Vagina (tissue), 2 donors: ENCODE data around the gene TSPAN33. TPM values are rescaled to one million over a fixed set of nuclear protein-coding genes. Genes with fewer than 3 reads are reported as not detected.

Source experiments
- DNase-seq, 2 donors: peaks; one replicate each; pipeline ENCODE4 v3.0.0-alpha.2; 2017; ENCODE audit errors: extremely low spot score in 2 of 2
- H3K27ac ChIP-seq: fragments of 200-600 bp; sonication (generic); one replicate; pipeline ENCODE4 v1.5.1; 2019
- H3K27me3 ChIP-seq: fragments of 200-600 bp; sonication (generic); one replicate; pipeline ENCODE4 v1.5.1; 2019
- H3K36me3 ChIP-seq, 2 donors: fragments of 200-600 bp; sonication (generic); one replicate each; pipeline ENCODE4 v1.5.1; 2017 to 2019
- H3K4me1 ChIP-seq: fragments of 200-600 bp; sonication (generic); one replicate; pipeline ENCODE4 v1.5.1; 2019
- H3K4me3 ChIP-seq, 2 donors: fragments of 200-600 bp; sonication (generic); 1 replicate in 1 of 2; 2 replicates in 1 of 2; pipeline ENCODE4 v1.5.1; 2016 to 2019
- H3K9me3 ChIP-seq: fragments of 200-600 bp; sonication (generic); one replicate; pipeline ENCODE4 v1.5.1; 2019
- POLR2A ChIP-seq, 2 donors: fragments of 450-650 bp; IDR thresholded peaks; one replicate each; pipeline ENCODE4 v1.6.1; 2017; ENCODE audit warnings: antibody characterized with exemption in 2 of 2, mild to moderate bottlenecking in 2 of 2, moderate library complexity in 2 of 2
- POLR2AphosphoS5 ChIP-seq, 2 donors: sonication (generic); formaldehyde crosslinking; IDR thresholded peaks; one replicate each; pipeline ENCODE4 v1.9.0; 2017; ENCODE audit warnings: antibody characterized with exemption in 2 of 2, mild to moderate bottlenecking in 2 of 2, low read depth in 1 of 2; ENCODE audit not compliant: insufficient read depth in 1 of 2
- intact Hi-C: fragments of 100-400 bp; cut with DNase I; formaldehyde crosslinking; loops from one replicate; pipeline ENCODE4 v1.15.1; 2023
- total RNA-seq: library from RNA; depleted of rRNA; stranded (reverse); fragments of >200 nt; gene quantifications from one replicate; pipeline ENCODE4 v1.2.3, GENCODE V29; 2016
- TF ChIP-seq, protein P1 (sequence below), 3 experiments: fragments of 450-650 bp in 2 of 3; fragments of 200-600 bp in 1 of 3; sonication (generic) in 1 of 3; IDR thresholded peaks; one replicate each; pipeline ENCODE4 v1.5.1; 2017 to 2019; ENCODE audit warnings: antibody characterized with exemption in 3 of 3, mild to moderate bottlenecking in 2 of 3, moderate library complexity in 2 of 3

Gene TSPAN33
- total RNA-seq, 1 donor from 2014 or later = 2.7 TPM

DNA sequence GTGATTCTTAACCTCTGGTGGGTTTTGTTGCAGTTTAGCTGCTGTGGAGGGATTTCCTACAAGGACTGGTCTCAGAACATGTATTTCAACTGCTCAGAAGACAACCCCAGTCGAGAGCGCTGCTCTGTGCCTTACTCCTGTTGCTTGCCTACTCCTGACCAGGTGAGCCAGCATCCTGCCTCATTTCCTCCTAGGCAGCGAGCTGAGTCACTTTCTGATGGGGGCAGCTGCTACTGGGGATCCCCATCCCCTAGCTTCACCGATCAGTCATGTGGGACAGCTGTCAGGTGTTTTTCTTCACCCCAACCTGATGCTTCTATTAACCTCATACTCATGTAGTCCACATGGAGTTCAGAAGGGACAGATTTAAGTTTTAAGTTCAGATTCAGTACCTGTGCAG, 22.2 kb downstream of the TSPAN33 start:
- Histone ChIP-seq H3K9me3 (no peaks in the 10 kb centered on the region), H3K27me3 (no peaks in the 10 kb centered on the region), H3K4me3 (no peak overlapping the region), H3K27ac (no peak overlapping the region), H3K4me1 (peaks cover 17% of the 10 kb centered on the region), H3K36me3 (no peaks in the 10 kb centered on the region)
- DNase-seq = no peak
- intact Hi-C loops = no loop called here
- TF ChIP-seq POLR2AphosphoS5 (IDR thresholded peaks at IDR 0.05; ENCODE audit: insufficient read depth in 1 of 2, low read depth in 1 of 2) = no peak
- TF ChIP-seq POLR2A (IDR thresholded peaks at IDR 0.05) = no peak
- TF ChIP-seq, protein P1, sequence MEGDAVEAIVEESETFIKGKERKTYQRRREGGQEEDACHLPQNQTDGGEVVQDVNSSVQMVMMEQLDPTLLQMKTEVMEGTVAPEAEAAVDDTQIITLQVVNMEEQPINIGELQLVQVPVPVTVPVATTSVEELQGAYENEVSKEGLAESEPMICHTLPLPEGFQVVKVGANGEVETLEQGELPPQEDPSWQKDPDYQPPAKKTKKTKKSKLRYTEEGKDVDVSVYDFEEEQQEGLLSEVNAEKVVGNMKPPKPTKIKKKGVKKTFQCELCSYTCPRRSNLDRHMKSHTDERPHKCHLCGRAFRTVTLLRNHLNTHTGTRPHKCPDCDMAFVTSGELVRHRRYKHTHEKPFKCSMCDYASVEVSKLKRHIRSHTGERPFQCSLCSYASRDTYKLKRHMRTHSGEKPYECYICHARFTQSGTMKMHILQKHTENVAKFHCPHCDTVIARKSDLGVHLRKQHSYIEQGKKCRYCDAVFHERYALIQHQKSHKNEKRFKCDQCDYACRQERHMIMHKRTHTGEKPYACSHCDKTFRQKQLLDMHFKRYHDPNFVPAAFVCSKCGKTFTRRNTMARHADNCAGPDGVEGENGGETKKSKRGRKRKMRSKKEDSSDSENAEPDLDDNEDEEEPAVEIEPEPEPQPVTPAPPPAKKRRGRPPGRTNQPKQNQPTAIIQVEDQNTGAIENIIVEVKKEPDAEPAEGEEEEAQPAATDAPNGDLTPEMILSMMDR (IDR thresholded peaks at IDR 0.05) = no peak

DNA sequence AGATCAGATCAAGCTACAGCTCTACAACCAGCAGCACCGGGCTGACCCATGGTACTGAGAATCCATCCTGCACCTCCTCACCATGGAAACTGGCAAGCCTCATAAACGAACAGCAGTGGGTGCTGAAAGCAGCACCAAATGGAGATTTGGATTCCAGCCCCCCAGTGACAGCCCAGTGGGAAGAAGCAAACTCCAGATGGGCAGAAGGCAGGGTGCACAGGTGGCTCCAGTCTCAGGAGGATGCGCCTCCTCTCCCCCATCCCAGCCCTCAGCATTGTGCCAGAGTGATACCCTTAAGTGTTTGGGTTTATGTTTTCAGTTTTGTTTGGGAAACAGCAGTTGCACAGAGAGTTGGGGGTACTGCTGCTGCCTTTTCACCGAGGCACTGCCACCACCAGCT, 23.3 kb downstream of the TSPAN33 start:
- no peak overlapping the region for H3K27ac ChIP-seq
- no peaks in the 10 kb centered on the region for H3K9me3 ChIP-seq
- no peaks in the 10 kb centered on the region for H3K27me3 ChIP-seq
- intact Hi-C loops = no loop called here
- H3K4me3 ChIP-seq = no peak overlapping the region
- TF ChIP-seq, protein P1 (IDR thresholded peaks at IDR 0.05) = no peak
- TF ChIP-seq POLR2AphosphoS5 (IDR thresholded peaks at IDR 0.05; ENCODE audit: insufficient read depth in 1 of 2, low read depth in 1 of 2) = no peak
- no peak for TF ChIP-seq POLR2A (IDR thresholded peaks at IDR 0.05)
- DNase-seq = no peak
- no peaks in the 10 kb centered on the region for H3K36me3 ChIP-seq
- H3K4me1 ChIP-seq = peaks cover 17% of the 10 kb centered on the region

DNA sequence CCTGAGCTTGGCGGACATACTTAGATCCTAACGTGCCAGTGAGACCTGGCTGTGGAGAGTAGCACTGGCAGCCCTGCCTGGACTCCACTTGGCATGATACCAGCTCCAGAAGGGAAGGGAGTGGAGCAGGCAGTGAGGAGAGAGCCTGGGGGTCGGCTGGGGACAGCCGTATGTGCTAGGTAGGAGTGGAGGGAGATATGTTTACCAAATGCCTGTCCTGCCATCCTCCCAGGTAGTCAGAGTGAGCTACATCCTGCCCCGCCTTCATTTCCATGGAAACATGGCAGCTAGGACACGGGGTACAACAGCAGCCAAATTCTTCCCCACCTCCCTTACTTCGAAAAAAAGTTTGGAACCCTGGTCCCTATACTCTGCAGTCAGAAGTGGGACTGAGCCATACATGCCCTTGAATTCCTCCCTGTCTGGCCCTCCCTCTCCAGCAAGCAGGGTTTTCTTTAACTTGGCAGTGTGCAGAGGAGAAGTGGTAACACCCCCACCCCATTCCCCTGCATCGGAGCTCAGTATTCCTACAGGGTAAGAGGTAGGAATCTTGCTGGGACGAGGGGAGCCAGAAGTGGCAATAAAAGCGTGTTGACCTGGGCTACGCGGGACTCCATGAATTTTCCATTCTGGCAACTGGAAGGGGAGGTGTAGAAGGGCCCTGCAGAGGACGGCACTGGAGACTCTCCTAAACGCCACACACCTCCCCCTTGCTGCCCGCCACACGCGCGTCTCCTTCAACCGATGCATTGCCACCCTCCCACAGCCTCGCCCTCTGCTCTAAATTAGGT, 23.9 kb downstream of the TSPAN33 start:
- DNase-seq = no peak
- Histone ChIP-seq H3K27ac (no peak overlapping the region), H3K9me3 (no peaks in the 10 kb centered on the region), H3K4me1 (peaks cover 17% of the 10 kb centered on the region), H3K36me3 (no peaks in the 10 kb centered on the region), H3K4me3 (peak overlapping the region; percentile 47 to 48), H3K27me3 (no peaks in the 10 kb centered on the region)
- intact Hi-C loops = no loop called here
- TF ChIP-seq POLR2A (IDR thresholded peaks at IDR 0.05) = no peak
- no peak for TF ChIP-seq POLR2AphosphoS5 (IDR thresholded peaks at IDR 0.05; ENCODE audit: insufficient read depth in 1 of 2, low read depth in 1 of 2)
- TF ChIP-seq, protein P1 (IDR thresholded peaks at IDR 0.05) = no peak

DNA sequence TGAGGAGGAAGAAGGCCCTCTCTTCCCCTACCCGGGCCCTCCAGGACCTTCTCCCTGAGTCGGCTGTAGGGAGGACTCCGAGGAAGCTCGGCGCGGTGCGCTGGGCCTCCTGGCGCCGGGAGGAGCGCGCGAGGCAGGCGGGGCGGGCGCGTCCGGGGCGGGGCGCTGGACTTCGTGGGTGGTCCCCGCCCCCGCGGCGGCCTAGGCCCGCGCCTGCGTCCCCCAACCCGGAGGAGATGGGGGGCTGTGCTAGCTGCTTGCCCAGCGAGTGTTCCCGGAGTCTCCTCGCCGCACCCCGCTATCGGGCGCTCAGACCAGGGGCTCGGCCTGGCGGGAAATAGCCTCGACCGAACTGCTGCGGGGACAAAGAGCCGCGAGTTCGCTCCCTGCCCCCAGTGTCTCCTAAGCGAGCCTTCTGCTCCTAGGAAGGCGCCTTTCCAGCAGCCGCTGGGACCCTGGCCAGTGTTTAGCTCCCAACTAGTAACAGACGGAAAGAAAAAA, 24.7 kb downstream of the TSPAN33 start:
- Histone ChIP-seq H3K9me3 (no peaks in the 10 kb centered on the region), H3K4me1 (peaks cover 17% of the 10 kb centered on the region), H3K27me3 (no peaks in the 10 kb centered on the region), H3K27ac (peak overlapping the region; percentile 31), H3K4me3 (peak overlapping the region; percentile 47 to 48), H3K36me3 (no peaks in the 10 kb centered on the region)
- no peak for DNase-seq
- TF ChIP-seq POLR2AphosphoS5 (IDR thresholded peaks at IDR 0.05; ENCODE audit: insufficient read depth in 1 of 2, low read depth in 1 of 2) (no peak), POLR2A (IDR thresholded peaks at IDR 0.05) (no peak)
- TF ChIP-seq, protein P1 (IDR thresholded peaks at IDR 0.05) = no peak
- intact Hi-C loops = no loop called here
